Cardiac muscle cell (in vitro differentiated cells and primary cell): ENCODE results near the gene CABLES2. TPM values are rescaled to one million over a fixed set of nuclear protein-coding genes. Genes with fewer than 3 reads are reported as not detected.

Source experiments
- DNase-seq, 2 donors: peaks; one replicate each; pipeline versions ENCODE4 v3.0.0 to v3.0.0-alpha.2; 2010 to 2017; ENCODE audit warnings: low read depth in 1 of 2, low spot score in 1 of 2
- H3K27ac ChIP-seq: fragments of 200-600 bp; sonication (generic); 2 replicates; pipeline ENCODE4 v1.5.1; 2016
- H3K27me3 ChIP-seq: fragments of 200-600 bp; sonication (generic); 2 replicates; pipeline ENCODE4 v1.6.0; 2016; ENCODE audit warnings: control low read depth
- H3K36me3 ChIP-seq: fragments of 200-600 bp; sonication (generic); 2 replicates; pipeline ENCODE4 v1.5.1; 2016; ENCODE audit warnings: control low read depth
- H3K4me1 ChIP-seq: fragments of 200-600 bp; sonication (generic); 2 replicates; pipeline ENCODE4 v1.8.1; 2017; ENCODE audit warnings: low read depth, mild to moderate bottlenecking, mixed run types
- H3K4me3 ChIP-seq: fragments of 200-600 bp; sonication (generic); 2 replicates; pipeline ENCODE4 v1.5.1; 2016; ENCODE audit warnings: mild to moderate bottlenecking
- H3K9me3 ChIP-seq: fragments of 200-600 bp; sonication (generic); 2 replicates; pipeline ENCODE4 v1.5.1; 2017; ENCODE audit warnings: low read depth, mild to moderate bottlenecking, control low read depth
- polyA plus RNA-seq: library from polyadenylated mRNA; unstranded; fragments of >200 nt; fragmentation: Nextera tagmentation; extraction: Ambion mirVana; gene quantifications from 2 replicates; pipeline ENCODE4 v1.2.1, GENCODE V29; 2016
- total RNA-seq: library from RNA; depleted of rRNA; stranded (reverse); fragments of >200 nt; gene quantifications from 2 replicates; pipeline ENCODE4 v1.2.3, GENCODE V29; 2016
- TF ChIP-seq, protein P1 (sequence below): IDR thresholded peaks from 2 replicates; pipeline ENCODE4 v1.5.1; 2012; ENCODE audit warnings: low read depth, mild to moderate bottlenecking, low read length

CABLES2 gene
- total and polyA plus RNA-seq, 2 experiments from 2014 or later, result 17.9 to 21.4 TPM

DNA sequence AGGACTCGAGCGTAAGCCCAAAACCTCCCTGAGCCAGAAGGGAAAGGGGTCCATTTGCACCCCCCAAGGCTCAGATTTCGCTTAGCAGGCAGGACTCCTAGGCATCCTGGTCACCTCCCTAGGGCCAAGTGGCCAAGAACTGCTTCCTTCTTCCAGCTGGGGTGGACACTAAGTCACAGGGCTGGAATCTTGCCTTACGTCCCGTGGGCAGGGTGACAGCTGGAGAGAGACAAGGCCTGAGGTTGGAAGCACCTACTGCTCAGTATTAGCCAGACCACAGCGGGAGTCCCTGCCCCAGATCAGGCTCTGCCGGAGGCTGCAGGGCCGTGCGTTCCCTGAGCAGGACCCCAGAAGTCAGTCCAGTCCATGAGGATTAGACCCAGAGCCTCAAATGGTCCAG, 59.6 kb downstream of the CABLES2 start:
- H3K9me3 ChIP-seq, result no peaks in the 10 kb centered on the region
- TF ChIP-seq, protein P1, sequence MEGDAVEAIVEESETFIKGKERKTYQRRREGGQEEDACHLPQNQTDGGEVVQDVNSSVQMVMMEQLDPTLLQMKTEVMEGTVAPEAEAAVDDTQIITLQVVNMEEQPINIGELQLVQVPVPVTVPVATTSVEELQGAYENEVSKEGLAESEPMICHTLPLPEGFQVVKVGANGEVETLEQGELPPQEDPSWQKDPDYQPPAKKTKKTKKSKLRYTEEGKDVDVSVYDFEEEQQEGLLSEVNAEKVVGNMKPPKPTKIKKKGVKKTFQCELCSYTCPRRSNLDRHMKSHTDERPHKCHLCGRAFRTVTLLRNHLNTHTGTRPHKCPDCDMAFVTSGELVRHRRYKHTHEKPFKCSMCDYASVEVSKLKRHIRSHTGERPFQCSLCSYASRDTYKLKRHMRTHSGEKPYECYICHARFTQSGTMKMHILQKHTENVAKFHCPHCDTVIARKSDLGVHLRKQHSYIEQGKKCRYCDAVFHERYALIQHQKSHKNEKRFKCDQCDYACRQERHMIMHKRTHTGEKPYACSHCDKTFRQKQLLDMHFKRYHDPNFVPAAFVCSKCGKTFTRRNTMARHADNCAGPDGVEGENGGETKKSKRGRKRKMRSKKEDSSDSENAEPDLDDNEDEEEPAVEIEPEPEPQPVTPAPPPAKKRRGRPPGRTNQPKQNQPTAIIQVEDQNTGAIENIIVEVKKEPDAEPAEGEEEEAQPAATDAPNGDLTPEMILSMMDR, result no peak
- DNase-seq, result no peak
- H3K36me3 ChIP-seq, result peaks cover 21% of the 10 kb centered on the region
- H3K27me3 ChIP-seq, result no peaks in the 10 kb centered on the region
- H3K4me1 ChIP-seq, result no peaks in the 10 kb centered on the region
- no peak overlapping the region for H3K4me3 ChIP-seq
- no peak overlapping the region for H3K27ac ChIP-seq

DNA sequence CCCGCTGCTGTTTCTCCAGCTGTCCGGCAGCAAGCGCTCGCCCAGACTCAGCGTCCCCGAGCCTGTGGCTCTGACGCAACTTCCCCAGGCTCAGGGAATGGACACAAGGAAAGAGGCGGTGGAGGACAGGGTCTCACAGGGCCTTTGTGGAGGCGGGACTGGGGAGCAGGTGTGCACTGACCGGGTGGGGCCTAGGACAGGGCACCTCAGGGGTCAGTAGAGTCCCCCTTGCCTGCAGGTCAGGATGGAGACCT, 60.0 kb downstream of the CABLES2 start:
- H3K4me3 ChIP-seq, result no peak overlapping the region
- peaks cover 21% of the 10 kb centered on the region for H3K36me3 ChIP-seq
- TF ChIP-seq, protein P1, result no peak
- no peaks in the 10 kb centered on the region for H3K4me1 ChIP-seq
- no peaks in the 10 kb centered on the region for H3K9me3 ChIP-seq
- H3K27me3 ChIP-seq, result no peaks in the 10 kb centered on the region
- DNase-seq, result no peak
- no peak overlapping the region for H3K27ac ChIP-seq

DNA sequence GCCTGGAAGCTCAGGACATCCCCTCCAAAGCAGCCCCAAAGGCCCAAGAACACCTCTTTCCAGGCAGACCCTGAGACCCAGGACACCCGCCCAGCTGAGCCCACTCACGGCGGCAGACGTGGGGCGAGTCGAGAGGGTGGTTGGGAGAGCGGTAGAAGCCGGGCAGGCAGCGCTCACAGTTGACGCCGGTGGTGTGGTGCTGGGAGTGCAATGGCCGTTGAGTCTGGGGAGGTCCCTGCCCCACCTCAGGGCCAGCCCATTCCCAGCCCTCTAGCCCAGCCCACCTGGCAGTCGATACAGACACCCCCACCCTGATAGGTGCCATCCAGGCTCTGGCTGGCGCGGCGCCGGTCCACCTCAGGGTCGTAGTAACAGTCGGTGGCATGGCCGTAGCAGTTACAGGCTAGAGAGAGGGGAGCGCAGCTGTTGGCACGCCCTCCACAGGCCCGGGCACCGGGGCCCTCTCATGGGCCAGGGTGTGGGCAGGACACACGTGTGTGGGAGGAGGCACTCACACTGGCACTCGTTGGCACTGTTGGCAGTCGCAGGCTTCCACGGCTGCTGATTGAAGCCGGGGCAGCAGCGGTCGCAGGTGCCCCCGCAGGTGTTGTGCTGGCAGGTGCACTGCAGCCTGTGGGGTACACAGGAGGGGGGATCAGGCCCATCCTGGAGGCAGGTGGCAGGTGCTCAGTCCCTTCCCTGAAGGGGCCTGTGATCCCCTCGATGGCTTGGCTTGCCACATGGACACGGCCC, 60.5 kb downstream of the CABLES2 start:
- Histone ChIP-seq H3K36me3 (peaks cover 21% of the 10 kb centered on the region), H3K9me3 (no peaks in the 10 kb centered on the region), H3K27ac (no peak overlapping the region), H3K4me1 (no peaks in the 10 kb centered on the region), H3K27me3 (no peaks in the 10 kb centered on the region), H3K4me3 (no peak overlapping the region)
- TF ChIP-seq, protein P1, result no peak
- no peak for DNase-seq

DNA sequence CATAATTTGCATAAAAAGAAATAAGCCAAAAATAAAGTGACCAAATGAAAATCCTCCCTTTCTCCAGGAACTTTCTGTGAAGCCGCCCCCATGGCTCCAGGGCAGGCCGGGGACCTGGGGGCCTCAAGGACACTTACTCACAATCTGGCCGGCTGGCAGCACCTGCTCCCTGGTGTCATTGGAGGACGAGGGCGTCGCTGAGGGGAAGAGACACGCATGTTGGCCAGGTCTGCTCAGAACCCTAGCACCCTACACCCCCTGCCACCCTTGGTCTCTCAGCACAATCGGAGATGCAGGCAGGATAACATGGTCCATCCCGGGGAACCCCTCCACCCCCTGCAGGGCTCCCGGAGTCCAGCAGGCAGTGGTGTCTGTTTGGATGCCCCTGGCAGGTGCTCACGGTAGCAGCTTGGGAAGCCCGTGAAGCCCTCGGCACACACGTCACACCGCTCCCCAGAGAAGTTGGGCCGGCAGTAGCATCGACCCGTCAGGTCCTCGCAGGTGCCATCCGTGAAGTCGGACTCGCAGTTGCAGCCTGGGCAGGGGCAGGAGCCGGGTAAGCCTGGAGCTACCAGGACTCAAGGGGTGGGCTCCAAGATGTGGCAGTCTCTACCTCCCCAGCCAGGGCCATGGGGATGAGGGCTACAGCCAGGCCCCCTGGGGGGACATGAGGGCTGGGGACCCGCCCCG, 61.3 kb downstream of the CABLES2 start:
- Histone ChIP-seq H3K4me1 (no peaks in the 10 kb centered on the region), H3K4me3 (no peak overlapping the region), H3K27ac (no peak overlapping the region), H3K27me3 (no peaks in the 10 kb centered on the region), H3K9me3 (no peaks in the 10 kb centered on the region), H3K36me3 (peaks cover 18% of the 10 kb centered on the region)
- TF ChIP-seq, protein P1, result no peak
- DNase-seq, result no peak

DNA sequence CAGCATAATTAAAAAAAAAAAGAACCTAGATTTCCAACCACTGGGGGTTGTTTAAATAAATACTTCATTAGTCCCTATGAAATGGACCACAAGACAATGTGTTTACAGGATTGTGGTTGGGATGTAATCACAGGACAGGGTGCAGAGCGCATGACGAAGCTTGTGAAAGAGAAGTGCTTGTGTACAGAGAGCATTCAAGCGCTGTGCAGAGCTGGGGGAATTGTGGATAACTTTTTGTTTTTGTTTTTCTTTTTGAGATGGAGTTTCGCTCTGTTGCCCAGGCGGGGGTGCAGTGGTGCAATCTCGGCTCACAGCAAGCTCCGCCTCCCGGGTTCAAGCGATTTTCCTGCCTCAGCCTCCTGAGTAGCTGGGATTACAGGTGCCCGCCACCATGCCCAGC, 62.3 kb downstream of the CABLES2 start:
- no peak overlapping the region for H3K4me3 ChIP-seq
- H3K27ac ChIP-seq, result no peak overlapping the region
- TF ChIP-seq, protein P1, result no peak
- H3K27me3 ChIP-seq, result no peaks in the 10 kb centered on the region
- no peaks in the 10 kb centered on the region for H3K9me3 ChIP-seq
- peaks cover 20% of the 10 kb centered on the region for H3K36me3 ChIP-seq
- H3K4me1 ChIP-seq, result no peaks in the 10 kb centered on the region
- DNase-seq, result no peak
